Stimulated activated naive CD8-positive, alpha-beta T cell treated with anti-CD3 and anti-CD28 coated beads, Interleukin-15, Interleukin-2, amounts not matched to agents 100 U/mL and 50 U/mL, for 24 hours (primary cell): ENCODE results near the gene DLG4.

Source experiments
- ATAC-seq: fragments of 150-1000 bp; cut with Tn5 transposase; one replicate; pipeline ENCODE4 v1.10.0; 2021
- DNase-seq: peaks from one replicate; pipeline ENCODE4 v3.0.0; 2021

Gene DLG4

DNA sequence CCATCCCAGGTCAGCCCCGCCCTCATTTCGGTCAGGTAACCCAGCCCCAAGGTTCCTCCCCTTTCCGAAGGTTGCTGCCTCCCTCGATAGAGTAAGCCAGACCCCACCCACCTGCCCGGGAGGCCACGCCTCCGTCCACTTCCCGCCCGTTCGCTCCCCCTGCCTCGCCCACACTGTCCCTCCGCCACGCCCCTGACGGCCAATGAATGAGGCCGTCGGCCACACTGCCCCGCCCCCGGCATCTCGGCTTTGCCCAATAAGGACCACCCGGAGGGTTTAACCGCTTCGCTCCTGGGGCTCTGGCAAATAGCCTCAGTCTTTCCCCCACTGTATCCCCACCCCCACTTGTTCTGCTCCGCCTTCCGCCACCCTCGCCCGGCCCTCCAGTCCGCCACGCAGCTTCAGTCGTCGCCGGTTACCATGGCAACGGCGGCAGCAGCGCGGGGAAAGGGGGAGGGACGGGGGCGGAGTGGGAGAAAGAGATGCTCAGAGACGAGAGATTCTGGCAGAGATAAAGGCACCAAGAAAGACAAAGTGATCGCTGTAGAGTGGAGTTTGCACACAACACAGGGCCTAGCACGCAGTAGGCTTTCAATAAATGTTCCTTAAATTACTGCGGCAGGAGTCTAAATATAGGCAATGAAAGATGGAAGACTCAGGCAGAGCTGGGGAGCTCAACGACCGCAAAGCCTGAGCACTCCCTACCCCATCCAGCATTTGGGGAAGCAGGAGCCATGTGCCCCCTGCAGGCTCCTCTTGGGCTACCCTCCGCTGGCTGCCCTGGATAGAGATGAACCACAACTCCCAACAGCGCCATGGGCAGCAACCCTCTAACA is 5.1 kb downstream of the DLG4 start:
- ATAC-seq = peak; percentile 86
- peak; percentile 100 for DNase-seq

DNA sequence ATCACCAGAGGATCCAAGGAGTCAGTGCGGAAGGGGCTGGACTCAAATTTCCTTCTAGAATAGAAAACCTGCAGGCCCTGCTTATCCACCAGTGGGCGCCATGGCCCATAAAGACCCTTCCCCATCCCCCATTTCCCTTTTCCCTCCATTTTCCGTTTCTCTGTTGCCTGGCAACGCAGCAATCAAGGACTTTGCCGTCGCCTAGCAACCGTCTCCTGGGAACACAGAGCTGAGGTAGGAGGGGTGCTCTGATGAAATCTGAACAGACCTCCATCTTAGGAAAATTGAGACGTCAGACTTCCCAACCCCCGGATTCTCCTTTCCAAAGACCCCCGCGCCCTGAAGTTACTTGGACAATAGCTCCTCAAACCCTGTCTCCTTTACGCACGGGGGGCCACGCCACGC is 5.7 kb downstream of the DLG4 start:
- ATAC-seq (peak; percentile 0), DNase-seq (no peak)

DNA sequence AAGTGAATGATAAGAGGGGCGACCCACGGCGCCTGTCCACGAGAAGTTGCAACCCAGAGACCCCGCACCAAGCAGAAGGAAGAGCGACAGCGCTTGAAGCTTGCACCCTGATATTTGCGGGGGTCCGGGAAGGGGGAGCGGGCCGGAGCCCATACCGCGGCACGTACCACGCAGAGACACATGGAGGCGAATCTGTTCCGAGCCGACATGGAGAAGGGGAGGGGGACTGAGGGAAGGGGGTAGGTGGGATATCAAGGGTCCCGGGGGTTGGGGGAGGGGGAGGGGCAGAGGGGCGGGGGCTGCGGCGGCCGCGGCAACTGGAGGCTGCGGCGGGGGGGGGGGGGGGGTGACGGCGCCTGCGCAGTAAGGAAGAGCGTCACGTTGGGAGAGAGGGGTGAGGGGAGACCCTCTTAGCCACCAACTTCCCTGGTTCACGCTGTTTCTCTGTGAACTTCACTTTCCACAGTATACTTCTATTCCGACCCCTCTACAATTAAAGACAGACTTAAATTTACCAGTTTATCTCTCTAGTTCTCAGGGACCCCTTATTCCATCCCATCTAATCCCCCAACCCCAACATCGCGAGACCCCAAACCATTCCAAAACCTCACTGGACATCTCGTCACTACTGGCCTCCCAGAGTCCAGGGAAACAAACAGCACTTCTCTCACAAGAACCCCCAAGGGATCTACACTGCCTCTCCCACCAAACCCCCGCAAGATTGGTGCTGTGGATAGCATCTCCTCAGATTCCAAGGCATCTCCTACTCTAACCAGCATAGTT is 8.0 kb downstream of the DLG4 start:
- no peak for DNase-seq
- ATAC-seq = no peak

DNA sequence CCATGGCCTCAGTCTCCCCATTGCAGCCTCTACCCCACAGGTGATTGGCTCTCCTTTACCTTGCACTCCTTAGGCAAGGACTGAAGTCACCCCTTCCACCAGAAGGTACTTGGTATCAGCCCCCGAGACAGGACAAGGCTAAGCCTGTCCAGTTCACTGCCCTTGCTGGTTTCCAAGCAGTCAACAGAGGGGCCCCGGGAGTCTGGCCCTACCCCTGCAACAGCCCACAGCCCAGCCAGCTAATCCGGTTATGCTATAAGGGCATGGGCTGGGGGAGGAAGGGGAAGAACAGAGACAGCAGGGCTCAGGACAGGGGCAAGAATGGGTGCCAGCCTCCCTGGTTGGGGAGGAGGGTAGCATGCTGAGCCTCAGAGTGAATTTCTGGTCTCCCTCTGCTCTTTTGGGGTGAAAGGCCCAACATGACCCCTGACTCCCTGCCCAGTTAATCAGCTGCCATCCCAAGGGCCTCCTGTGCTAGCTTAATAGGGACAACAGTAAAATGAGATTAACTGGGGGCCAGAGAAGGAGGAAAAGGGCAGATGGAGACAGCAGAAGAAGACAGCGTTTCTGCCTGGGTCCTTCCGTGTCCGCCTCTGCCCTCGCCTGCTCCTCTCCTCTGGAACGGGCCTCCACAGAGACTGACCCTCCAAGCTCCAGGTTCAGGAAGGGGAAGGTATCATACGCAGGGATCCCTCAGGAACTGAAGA is 10.7 kb downstream of the DLG4 start:
- ATAC-seq (no peak), DNase-seq (no peak)

DNA sequence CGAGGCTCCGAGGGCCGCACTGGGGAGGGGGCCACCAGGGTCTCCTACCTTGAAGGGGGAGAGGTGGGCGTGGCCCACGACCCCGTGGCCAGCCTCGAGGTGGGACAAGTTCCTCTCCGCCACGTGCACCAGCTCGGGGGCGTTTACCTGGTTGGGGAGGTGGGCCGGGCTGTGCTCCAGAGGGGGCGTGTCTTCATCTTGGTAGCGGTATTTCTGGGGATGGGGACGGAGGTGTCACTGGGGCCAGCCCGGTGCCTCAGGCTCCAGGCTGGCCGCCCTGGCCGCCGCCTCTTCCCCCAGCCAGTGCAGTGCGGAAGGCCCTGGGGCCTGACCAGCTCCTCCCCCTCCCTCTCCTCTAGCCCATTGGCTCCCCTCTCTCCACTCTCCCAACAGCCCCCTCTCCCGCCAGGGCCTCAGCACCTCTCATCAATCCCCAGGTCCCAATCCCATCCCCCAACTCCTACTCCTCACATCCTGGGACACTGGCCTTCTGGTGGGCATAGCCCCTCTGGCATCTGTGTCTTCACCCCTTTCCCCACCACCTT is 11.5 kb downstream of the DLG4 start:
- ATAC-seq (no peak), DNase-seq (no peak)

DNA sequence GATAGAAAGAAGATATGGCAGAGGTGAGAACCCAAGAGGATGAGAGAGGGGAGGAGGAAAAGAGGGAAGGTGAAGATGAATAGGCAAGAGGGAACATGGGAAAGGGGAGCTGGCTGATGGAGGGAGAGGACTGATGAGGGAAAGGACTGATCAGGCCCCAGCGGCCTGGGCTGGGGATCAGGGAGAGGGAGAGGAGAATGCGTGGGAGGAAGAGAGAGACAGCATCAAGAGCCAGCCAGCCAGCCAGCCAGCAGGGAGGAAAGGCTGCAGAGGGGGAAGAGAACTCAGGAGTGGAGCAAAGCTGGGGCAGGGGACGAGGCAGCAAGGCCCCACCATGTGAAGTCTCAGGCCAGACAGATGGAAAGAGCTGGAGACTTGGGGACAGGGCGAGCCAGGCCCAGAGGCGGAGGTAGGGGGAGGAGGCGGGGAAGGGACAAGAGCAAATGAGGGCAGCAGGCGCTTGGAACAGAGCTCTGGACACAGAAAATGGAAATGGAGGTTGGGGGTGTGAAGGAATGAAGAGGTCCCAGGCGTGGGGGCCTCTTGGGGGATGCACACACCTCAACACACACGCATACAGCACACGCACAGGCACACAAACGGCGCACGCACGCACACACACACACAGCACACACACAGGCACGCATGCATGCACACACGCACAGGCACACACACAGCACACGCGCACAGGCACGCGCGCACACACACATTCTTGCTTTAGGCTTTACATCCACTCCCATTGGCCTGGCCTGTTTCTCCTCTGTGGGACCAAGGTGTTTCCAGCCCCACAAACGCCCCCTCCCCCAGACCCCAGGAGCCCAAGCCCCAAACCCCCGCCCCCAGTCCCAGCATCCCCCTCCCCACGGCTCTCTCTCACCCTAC is 12.3 kb downstream of the DLG4 start:
- no peak for ATAC-seq

DNA sequence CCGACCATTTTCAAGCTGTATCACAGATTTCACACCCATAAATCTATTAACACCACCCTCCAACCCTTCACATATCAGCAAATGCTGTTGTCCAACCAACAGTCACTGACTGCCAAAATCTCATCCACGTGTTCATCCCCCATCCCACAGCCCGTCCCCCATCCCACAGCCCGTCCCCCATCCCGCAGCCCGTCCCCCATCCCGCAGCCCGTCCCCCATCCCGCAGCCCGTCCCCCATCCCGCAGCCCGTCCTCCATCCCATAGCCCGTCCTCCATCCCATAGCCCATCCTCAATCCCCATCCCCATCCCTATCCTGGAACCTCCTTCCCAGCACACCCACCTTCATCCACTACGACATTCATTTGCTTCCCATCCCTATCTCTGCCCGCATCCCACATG is 14.1 kb downstream of the DLG4 start:
- no peak for DNase-seq

More for the DNA sequence above, 12.3 kb downstream of the DLG4 start:
- DNase-seq = no peak

DNA sequence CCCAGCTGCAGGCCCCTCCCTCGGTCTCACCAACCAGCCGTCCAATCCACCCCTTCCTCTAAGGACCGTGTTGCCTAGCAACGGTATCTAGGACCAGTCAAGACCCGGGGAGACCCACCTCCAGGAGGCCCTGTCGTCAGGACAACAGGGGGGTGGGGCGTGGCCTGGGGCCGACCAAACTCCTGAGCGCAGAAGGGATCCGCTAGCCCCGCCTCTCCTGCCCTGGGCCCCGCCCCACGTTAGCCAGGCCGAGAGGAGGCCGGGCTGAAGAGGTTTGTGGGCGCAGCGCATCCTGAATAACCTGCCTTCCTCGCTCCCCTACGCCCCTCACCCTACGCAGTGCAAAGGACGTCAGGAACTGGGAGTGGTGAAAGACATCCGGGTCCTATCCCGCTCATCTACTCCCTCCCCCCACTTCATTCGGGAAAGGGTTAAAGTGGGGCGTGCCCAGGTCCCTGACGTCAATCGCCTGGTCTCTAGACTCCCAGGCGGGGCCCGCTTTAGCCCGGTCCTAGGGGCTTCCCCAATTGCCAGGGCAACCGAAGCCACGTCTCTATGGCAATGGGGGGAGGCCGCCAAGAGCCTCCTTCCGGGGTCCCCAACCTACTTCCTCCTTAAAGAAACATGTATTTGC is 14.7 kb downstream of the DLG4 start:
- peak; percentile 95 for DNase-seq

More for the DNA sequence above, 14.1 kb downstream of the DLG4 start:
- ATAC-seq = no peak

DNA sequence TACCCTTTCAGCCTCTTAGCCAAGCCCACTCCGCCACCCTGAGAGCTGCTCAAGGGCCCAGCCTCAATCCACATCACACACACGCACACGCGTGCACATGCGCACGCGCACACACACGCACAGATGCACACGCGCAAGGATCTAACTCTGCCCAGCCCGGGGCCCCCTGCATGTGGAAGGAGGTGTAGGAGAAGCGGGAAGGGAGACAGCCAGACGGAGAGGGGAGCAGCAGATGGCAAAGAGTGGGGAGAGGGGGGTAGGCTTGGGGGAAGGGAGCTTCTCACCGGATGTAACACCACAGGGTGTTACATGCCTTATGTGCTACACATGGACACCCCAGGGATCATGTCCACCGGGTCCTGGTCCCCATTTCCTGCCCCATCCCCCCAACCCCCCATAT is 15.3 kb downstream of the DLG4 start:
- DNase-seq (no peak), ATAC-seq (no peak)

More for the DNA sequence above, 14.7 kb downstream of the DLG4 start:
- peak; percentile 90 for ATAC-seq

DNA sequence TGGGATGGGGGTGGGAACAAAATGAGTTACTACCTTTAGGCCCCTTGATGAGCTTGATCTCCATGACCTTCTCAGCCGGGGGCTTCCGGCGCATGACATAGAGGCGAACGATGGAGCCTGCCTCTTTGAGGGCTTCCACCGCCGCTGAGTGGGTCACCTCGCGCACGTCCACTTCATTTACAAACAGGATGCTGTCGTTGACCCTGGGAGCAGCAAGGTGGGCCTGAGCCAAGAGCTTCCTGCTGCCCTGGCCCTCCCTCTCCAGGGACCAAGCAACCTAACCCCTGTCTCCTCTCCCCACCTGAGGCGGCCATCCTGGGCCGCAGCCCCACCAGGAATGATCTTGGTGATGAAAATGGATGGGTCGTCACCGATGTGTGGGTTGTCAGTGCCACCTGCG is 16.2 kb downstream of the DLG4 start:
- DNase-seq (no peak), ATAC-seq (no peak)

DNA sequence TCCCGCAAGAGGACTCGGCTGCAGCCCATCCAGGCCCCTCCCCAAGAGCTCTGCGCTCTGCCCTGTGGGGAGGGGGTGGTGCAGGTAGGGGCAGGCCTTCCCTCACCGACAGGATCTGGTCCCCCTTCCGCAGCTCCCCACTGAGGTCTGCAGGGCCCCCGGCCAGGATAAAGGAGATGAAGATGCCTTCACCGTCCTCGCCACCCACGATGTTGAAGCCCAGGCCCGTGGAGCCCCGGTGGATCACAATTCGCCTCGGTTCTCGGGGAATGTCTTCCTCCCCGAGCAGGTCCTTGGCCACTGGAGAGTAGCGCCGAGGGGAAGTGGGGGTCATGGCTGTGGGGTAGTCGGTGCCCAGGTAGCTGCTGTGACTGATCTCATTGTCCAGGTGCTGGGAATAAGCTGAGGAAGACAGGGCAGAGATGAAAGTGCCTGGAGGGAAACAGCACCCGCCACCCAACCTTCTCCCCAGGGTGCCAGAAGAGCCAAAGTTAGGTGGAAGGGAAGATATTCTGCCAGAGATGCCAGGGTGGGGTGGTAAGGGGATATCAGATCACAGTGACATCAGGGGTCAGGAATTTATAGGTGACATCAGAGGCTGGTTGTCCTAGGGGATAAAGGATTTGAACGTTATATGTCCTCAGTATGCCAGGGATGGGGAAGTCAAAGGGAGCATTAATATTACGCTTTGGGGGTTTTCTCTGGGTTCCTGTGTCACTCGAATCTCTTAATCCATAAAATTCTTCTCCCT is 22.8 kb downstream of the DLG4 start:
- ATAC-seq (no peak), DNase-seq (no peak)

DNA sequence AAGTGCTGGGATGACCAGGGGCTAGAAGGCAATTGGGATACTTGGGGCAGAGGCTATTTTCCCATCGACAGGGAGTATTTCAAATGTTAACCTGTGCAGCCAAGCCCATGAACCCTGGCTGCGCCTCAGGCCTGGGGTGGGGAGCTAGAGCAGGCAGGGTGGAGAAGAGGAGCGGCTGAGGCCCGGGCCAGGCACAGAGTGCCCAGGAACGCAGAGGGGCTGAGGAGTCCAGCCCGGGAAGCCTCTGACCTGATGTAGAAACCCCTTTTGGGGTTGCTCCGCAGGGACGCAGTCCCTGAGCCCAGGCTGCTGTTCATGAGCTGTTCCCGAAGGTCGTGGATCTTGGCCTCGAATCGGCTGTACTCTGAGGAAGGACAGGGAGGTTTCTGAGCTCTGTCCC is 23.7 kb downstream of the DLG4 start:
- ATAC-seq (no peak), DNase-seq (no peak)

DNA sequence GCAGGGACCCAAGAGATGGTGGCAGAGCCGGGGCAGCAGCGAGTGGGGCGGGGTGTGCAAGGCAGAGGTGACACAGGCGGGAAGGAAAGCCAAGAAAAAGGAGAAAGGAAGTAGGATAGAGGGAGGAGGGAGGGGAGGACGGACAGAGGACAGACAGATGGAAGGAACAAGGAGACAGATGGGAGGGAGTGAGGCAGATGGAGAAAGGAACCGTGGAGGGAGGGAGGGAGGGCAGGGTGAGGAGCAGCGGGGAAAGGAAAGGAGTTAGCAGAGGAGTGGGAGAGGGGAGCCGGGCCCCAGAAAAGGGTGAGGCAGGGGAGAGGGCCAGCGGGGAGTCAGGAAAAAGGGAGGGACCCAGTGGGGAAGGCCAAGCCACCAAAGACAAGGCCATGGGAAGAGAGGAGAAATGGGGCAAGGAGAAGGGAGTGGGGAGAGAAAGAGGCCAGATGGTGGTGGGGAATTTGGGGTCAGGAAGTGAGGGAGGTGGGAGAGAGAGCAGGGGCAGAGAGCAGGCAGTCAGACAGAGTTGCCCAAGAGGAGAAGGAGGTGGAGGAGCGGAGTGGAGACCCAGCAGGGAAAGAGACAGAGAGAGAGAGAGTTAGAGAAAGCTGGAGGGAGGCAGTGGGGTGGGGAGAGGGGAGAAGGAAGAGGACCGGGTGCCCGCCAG is 27.2 kb downstream of the DLG4 start:
- DNase-seq = no peak
- ATAC-seq = no peak

DNA sequence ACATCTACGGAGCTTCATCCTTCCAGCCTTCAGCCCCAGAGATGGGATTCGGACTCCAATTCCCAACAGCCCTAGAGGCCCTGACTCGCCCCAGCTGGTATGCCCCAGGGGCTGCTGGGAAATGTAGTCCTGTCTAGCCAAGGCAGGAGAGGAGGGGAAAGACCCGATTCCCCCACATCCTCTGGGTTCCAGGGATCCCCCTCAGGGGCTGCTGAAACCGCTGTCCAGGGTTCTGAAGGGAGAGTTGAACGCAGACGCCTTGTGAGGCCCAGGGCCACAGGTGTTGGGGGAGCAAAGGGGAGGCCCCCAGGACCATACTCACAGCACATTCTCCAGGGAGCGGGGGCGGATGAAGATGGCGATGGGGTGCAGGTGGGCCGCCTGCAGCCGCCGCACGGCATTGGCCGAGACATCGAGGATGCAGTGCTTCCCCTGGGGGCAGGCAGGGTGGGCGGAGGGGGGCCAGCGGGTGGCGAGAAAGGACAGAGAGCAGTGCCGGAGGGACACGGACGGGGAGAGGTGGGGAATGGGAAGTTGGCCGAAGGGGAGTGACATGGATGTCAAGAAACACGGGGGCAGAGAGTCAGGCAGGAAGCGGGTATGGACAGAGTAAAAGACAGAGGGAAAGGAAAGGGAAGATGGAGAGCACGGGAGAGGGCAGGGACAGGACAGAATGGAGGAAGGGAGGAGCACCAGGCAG is 27.9 kb downstream of the DLG4 start:
- DNase-seq (peak; percentile 40), ATAC-seq (peak; percentile 42)

DNA sequence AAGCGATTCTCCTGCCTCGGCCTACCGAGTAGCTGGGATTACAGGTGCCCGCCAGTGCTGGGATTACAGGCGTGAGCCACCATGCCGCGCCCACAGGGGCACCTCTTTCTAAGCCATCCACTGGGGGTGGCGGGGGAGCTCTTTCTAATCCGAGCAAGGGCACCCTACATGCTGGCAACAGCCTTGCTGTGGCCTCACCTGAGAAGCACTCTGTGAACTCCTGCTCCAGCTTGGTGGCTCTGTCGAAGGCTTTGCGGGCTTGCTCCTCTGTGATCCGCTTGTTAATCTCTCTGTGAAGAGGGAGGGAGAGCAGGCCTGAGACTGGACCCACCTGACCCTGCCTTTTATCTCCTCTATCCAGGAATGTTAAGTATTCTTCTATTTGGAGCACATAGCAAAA is 28.6 kb downstream of the DLG4 start:
- DNase-seq (no peak), ATAC-seq (no peak)

DNA sequence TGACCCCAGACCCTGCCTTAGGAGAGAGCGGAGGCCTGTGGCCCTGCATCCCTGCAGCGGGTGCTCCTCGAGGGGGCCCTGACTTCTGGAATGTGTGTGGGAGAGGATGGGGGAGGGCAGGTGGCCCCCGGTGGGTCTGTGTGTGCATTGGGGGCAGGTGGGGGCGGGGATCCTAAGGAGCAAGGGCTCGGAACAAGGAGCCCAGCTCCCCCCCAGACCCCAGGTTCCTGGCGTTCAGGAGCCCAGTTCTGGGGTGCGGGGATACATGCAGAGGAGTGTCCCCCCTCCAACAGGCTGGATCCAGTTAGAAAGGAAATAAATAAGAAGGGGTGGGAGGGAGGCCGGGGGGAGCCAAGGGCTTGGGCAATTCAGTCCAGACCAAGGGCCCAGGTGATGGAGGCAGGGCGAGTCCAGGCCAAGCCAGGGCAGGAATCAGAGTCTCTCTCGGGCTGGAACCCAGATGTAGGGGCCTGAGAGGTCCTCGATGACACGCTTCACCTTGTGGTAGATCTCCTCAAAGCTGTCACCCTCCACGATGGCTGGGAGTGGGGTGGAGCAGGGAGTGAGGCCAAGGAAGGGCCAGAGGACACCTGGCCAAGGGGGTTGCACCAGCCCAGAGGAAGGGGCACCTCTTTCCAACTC is 29.2 kb downstream of the DLG4 start:
- DNase-seq = no peak
- no peak for ATAC-seq

DNA sequence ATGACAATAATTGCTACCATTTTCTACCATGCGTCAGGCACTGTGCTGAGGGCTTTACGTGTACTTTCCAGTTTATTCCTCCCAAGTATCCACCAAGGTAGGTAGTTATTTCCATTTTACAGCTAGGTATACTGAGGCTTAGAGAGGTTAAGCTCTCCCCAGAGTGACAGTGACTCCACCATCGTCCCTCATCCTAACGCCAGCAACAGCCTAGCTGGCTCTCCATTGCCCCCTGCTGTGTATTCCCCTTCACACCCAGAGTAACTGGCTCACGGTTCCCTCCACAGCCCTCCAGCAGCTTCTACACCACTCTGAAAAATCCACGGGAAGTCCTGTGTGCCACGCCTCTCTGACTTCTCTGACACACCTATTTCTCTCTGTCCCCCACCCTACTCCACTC is 33.4 kb downstream of the DLG4 start:
- ATAC-seq = no peak
- no peak for DNase-seq

DNA sequence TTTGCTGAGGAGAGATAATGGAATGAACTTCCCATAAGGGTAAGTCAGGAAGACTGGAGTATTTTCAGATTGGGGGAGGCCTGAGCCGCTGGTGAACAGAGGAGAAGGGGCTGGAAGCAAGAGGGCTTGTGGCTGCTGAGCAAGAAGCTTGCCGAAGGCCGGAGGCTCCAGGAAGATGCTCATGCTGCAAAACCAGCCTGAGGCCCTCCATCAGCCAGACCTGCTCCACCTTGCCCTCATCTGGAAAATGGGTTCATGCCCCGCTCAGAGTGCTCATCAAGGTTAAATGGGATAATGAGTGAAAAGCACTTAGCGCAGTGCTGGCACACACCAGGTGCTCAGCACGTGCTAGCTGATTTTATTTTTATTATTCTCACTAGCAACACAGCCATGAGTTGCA is 35.0 kb downstream of the DLG4 start:
- DNase-seq (no peak), ATAC-seq (no peak)

DNA sequence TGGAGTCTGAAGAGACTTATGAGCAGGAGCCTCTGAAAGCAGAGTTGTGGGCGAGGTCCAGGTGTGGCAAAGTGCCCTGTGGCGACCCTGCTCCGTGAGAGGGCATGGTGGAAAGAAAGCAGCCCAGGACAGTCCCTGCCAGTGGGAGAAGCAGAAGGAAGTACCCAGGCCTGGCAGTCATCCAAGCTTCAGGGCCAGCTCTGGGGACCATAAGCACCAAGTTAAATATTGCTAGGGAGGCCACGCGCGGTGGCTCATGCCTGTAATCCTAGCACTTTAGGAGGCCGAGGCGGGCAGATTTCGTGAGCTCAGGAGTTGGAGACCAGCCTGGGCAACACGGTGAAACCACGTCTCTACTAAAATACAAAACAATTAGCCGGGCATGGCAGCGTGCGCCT is 35.5 kb downstream of the DLG4 start:
- ATAC-seq = no peak
- no peak for DNase-seq
